ENCODE measurements around the gene PROKR1.
"Not testable (repeated sequence)": the region's sequence is repeated elsewhere in the genome, so short reads cannot be mapped to it uniquely, and the experiment has no call there.

PROKR1 gene

GRCh38 chr2:68659081-68659480 is 15.7 kb downstream of the PROKR1 start:
- DNase-seq, result no peak

- no peak for DNase-seq
Measured at GRCh38 chr2:68660658-68661057, 17.3 kb downstream of the PROKR1 start.

- no peak for DNase-seq
Measured at GRCh38 chr2:68662466-68662865, 19.1 kb downstream of the PROKR1 start.

GRCh38 chr2:68663371-68664156 is 20.2 kb downstream of the PROKR1 start:
- no peak for DNase-seq

- DNase-seq, result no peak
Measured at GRCh38 chr2:68667371-68667770, 24.0 kb downstream of the PROKR1 start.

GRCh38 chr2:68669651-68670050 is 26.3 kb downstream of the PROKR1 start:
- DNase-seq, result no peak

- DNase-seq, result no peak
Measured at GRCh38 chr2:68671961-68672360, 28.6 kb downstream of the PROKR1 start.

GRCh38 chr2:68673631-68674030 is 30.3 kb downstream of the PROKR1 start:
- DNase-seq, result no peak

- no peak for DNase-seq
Measured at GRCh38 chr2:68675470-68675869, 32.1 kb downstream of the PROKR1 start.

- not testable (repeated sequence) for DNase-seq
Measured at GRCh38 chr2:68677837-68678236, 34.5 kb downstream of the PROKR1 start.

GRCh38 chr2:68679166-68679916 is 36.0 kb downstream of the PROKR1 start:
- DNase-seq, result not testable (repeated sequence)

GRCh38 chr2:68679917-68680267 is 36.5 kb downstream of the PROKR1 start:
- DNase-seq, result not testable (repeated sequence)

- no peak for DNase-seq
Measured at GRCh38 chr2:68684197-68684596, 40.8 kb downstream of the PROKR1 start.

- DNase-seq, result no peak
Measured at GRCh38 chr2:68686178-68686577, 42.8 kb downstream of the PROKR1 start.

- DNase-seq, result no peak
Measured at GRCh38 chr2:68687018-68687417, 43.6 kb downstream of the PROKR1 start.

GRCh38 chr2:68689553-68690537 is 46.5 kb downstream of the PROKR1 start:
- no peak for DNase-seq

- DNase-seq, result no peak
Measured at GRCh38 chr2:68690851-68691250, 47.5 kb downstream of the PROKR1 start.

- no peak for DNase-seq
Measured at GRCh38 chr2:68692511-68692910, 49.1 kb downstream of the PROKR1 start.

- DNase-seq, result no peak
Measured at GRCh38 chr2:68693951-68694350, 50.6 kb downstream of the PROKR1 start.

GRCh38 chr2:68695971-68696370 is 52.6 kb downstream of the PROKR1 start:
- DNase-seq, result no peak

GRCh38 chr2:68696554-68696953 is 53.2 kb downstream of the PROKR1 start:
- no peak for DNase-seq

GRCh38 chr2:68698567-68699377 is 55.4 kb downstream of the PROKR1 start:
- DNase-seq, result no peak
